Hepatocyte (in vitro differentiated cells): ENCODE measurements around the gene PLXNA2. TPM values are rescaled to one million over a fixed set of nuclear protein-coding genes. Genes with fewer than 3 reads are reported as not detected.

Source experiments
- DNase-seq: peaks from one replicate; pipeline ENCODE4 v3.0.0-alpha.2; 2016; ENCODE audit warnings: low spot score
- H2AFZ ChIP-seq: fragments of 200-600 bp; sonication (generic); 2 replicates; pipeline ENCODE4 v1.6.0; 2016; ENCODE audit warnings: antibody characterized with exemption, mild to moderate bottlenecking
- H3K27ac ChIP-seq: fragments of 200-600 bp; sonication (generic); 2 replicates; pipeline ENCODE4 v1.5.1; 2016; ENCODE audit warnings: mild to moderate bottlenecking
- H3K27me3 ChIP-seq: fragments of 200-600 bp; sonication (generic); 2 replicates; pipeline ENCODE4 v1.6.1; 2016
- H3K36me3 ChIP-seq: fragments of 200-600 bp; sonication (generic); replicated peaks from 2 replicates; pipeline ENCODE4 v1.5.1; 2016; ENCODE audit warnings: low read depth; ENCODE audit not compliant: insufficient read depth
- H3K4me1 ChIP-seq: fragments of 200-600 bp; sonication (generic); 2 replicates; pipeline ENCODE4 v1.5.1; 2016; ENCODE audit warnings: mild to moderate bottlenecking, moderate library complexity; ENCODE audit not compliant: insufficient read depth
- H3K4me2 ChIP-seq: fragments of 200-600 bp; sonication (generic); 2 replicates; pipeline ENCODE4 v1.6.0; 2016
- H3K4me3 ChIP-seq: fragments of 200-600 bp; sonication (generic); 2 replicates; pipeline ENCODE4 v1.5.1; 2016; ENCODE audit warnings: mild to moderate bottlenecking
- H3K79me2 ChIP-seq: fragments of 200-600 bp; sonication (generic); 2 replicates; pipeline ENCODE4 v1.6.0; 2017; ENCODE audit warnings: mild to moderate bottlenecking
- H3K9me2 ChIP-seq: fragments of 200-600 bp; sonication (generic); replicated peaks from 2 replicates; pipeline ENCODE4 v1.6.0; 2017; ENCODE audit warnings: mild to moderate bottlenecking; ENCODE audit not compliant: insufficient read depth
- H3K9me3 ChIP-seq: fragments of 200-600 bp; sonication (generic); 2 replicates; pipeline ENCODE4 v1.5.1; 2016; ENCODE audit warnings: low read depth, mild to moderate bottlenecking
- H4K20me1 ChIP-seq: fragments of 200-600 bp; sonication (generic); 2 replicates; pipeline ENCODE4 v1.6.0; 2016; ENCODE audit warnings: mild to moderate bottlenecking; ENCODE audit not compliant: insufficient read depth, poor library complexity, severe bottlenecking
- CTCF ChIP-seq: fragments of 200-600 bp; sonication (generic); IDR thresholded peaks from 2 replicates; pipeline ENCODE4 v1.5.1; 2016; ENCODE audit warnings: antibody characterized with exemption, mild to moderate bottlenecking; ENCODE audit not compliant: poor library complexity
- EZH2 ChIP-seq: fragments of 200-600 bp; sonication (generic); IDR thresholded peaks from 2 replicates; pipeline ENCODE4 v1.6.1; 2016; ENCODE audit warnings: antibody characterized with exemption, mild to moderate bottlenecking, borderline replicate concordance
- EZH2phosphoT487 ChIP-seq: fragments of 200-600 bp; sonication (generic); IDR thresholded peaks from one replicate; pipeline ENCODE4 v1.6.1; 2018; ENCODE audit warnings: antibody characterized with exemption, mild to moderate bottlenecking, low read depth, moderate library complexity; ENCODE audit not compliant: unreplicated experiment, severe bottlenecking
- WGBS: methylation state at CpG from one replicate; pipeline ENCODE4 v1.1.6; 2016; ENCODE audit warnings: low lambda C conversion rate; ENCODE audit errors: missing lambda C conversion rate; 5-methylcytosine and 5-hydroxymethylcytosine counted together
- polyA plus RNA-seq: library from polyadenylated mRNA; unstranded; fragments of >200 nt; fragmentation: Nextera tagmentation; extraction: Ambion mirVana; gene quantifications from 2 replicates; pipeline ENCODE4 v1.2.1, GENCODE V29; 2016
- total RNA-seq: library from RNA; depleted of rRNA; stranded (reverse); fragments of >200 nt; gene quantifications from 2 replicates; pipeline ENCODE4 v1.2.3, GENCODE V29; 2014

PLXNA2 gene
- total and polyA plus RNA-seq, 2 experiments from 2014 or later = 9.8 to 13.1 TPM

- no peak overlapping the region for H3K27ac ChIP-seq
- no peak overlapping the region for H2AFZ ChIP-seq
- H3K9me2 ChIP-seq = no peaks in the 10 kb centered on the region
- no peak overlapping the region for H3K4me2 ChIP-seq
- H4K20me1 ChIP-seq = no peaks in the 10 kb centered on the region
- WGBS = 50% methylated on average over 7 of the region's 7 CpGs
- no peaks in the 10 kb centered on the region for H3K27me3 ChIP-seq
- H3K36me3 ChIP-seq = no peaks in the 10 kb centered on the region
- TF ChIP-seq EZH2 (no peak), EZH2phosphoT487 (no peak), CTCF (no peak)
- DNase-seq = no peak
- no peak overlapping the region for H3K4me3 ChIP-seq
- no peaks in the 10 kb centered on the region for H3K79me2 ChIP-seq
- peaks cover 18% of the 10 kb centered on the region for H3K4me1 ChIP-seq
- H3K9me3 ChIP-seq = no peaks in the 10 kb centered on the region
These were observed 128.1 kb downstream of the PLXNA2 start for GRCh38 chr1:208115924-208116640.

DNA sequence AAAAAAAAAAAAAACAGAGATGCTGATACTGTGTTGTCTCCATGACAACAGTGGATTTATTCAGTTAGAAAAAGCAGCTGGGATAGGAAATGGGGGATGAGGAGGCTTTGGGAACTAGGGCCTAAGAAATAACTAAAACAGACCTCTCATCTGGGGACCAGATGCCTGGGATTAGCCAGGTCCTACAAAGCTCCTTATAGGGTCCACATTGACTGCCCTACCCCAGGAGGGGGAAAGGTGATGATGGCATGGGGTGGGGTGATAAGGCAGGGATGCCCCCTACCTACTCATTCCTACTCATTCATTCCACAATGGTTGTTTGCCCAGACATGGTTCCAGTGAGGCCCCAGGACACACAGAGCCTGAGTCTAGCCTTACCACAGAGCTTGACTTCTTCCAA is 131.2 kb downstream of the PLXNA2 start:
- Histone ChIP-seq H3K4me2 (no peak overlapping the region), H3K4me3 (no peak overlapping the region), H3K36me3 (no peaks in the 10 kb centered on the region), H2AFZ (no peak overlapping the region), H3K9me2 (no peaks in the 10 kb centered on the region), H3K4me1 (peaks cover 6% of the 10 kb centered on the region), H3K27me3 (no peaks in the 10 kb centered on the region), H4K20me1 (no peaks in the 10 kb centered on the region), H3K27ac (no peak overlapping the region), H3K9me3 (no peaks in the 10 kb centered on the region), H3K79me2 (no peaks in the 10 kb centered on the region)
- no peak for TF ChIP-seq EZH2
- TF ChIP-seq EZH2phosphoT487 = no peak
- no peak for TF ChIP-seq CTCF
- DNase-seq = no peak

- Histone ChIP-seq H3K27me3 (no peaks in the 10 kb centered on the region), H3K4me1 (peaks cover 10% of the 10 kb centered on the region), H2AFZ (no peak overlapping the region), H4K20me1 (no peaks in the 10 kb centered on the region), H3K9me2 (no peaks in the 10 kb centered on the region), H3K9me3 (no peaks in the 10 kb centered on the region), H3K79me2 (no peaks in the 10 kb centered on the region), H3K36me3 (no peaks in the 10 kb centered on the region), H3K27ac (no peak overlapping the region), H3K4me2 (no peak overlapping the region), H3K4me3 (no peak overlapping the region)
- WGBS = 75% methylated on average over 4 of the region's 4 CpGs
- no peak for DNase-seq
- TF ChIP-seq EZH2phosphoT487 (no peak), EZH2 (no peak), CTCF (no peak)
These were observed 131.8 kb downstream of the PLXNA2 start for GRCh38 chr1:208112401-208112800.
